PC-9 (cell line): ENCODE results near the gene CDH13. TPM values are rescaled to one million over a fixed set of nuclear protein-coding genes. Genes with fewer than 3 reads are reported as not detected.
A peak's percentile ranks its signal among the peaks of the same experiment; 100 is the strongest.

Source experiments
- BruUV-seq: library from RNA; stranded (reverse); fragments of 400-500 nt; replicated peaks from 2 replicates; lab custom pipeline; 2021; lab: Mats Ljungman, UMichigan
- CTCF ChIA-PET: fragments of 300-600 bp; sonication (Branson Sonifier 250); formaldehyde crosslinking; loops from one replicate; lab custom pipeline; 2022; ENCODE audit warnings: antibody characterized with exemption; lab: Charles Lee
- POLR2A ChIA-PET: fragments of 300-600 bp; sonication (Branson Sonifier 250); formaldehyde crosslinking; loops from one replicate; lab custom pipeline; 2022; ENCODE audit warnings: antibody characterized with exemption; ENCODE audit not compliant: unreplicated experiment; lab: Charles Lee
- DNase-seq, 2 experiments: peaks; one replicate each; pipeline versions ENCODE4 v3.0.0 to v3.0.0-alpha.2; 2015 to 2022; ENCODE audit warnings: mixed read lengths in 1 of 2
- H2AFZ ChIP-seq: fragments of 200-600 bp; sonication (generic); 2 replicates; pipeline ENCODE4 v1.8.1; 2017; ENCODE audit warnings: antibody characterized with exemption
- H3F3A ChIP-seq: fragments of 200-600 bp; sonication (generic); 2 replicates; pipeline ENCODE4 v1.8.1; 2017; ENCODE audit warnings: antibody characterized with exemption, mild to moderate bottlenecking, low read depth; ENCODE audit not compliant: insufficient read depth
- H3K27ac ChIP-seq: fragments of 200-600 bp; sonication (generic); 2 replicates; pipeline ENCODE4 v1.6.1; 2016; ENCODE audit warnings: mixed run types
- H3K27me3 ChIP-seq: fragments of 200-600 bp; sonication (generic); 2 replicates; pipeline ENCODE4 v1.6.1; 2016; ENCODE audit warnings: low read depth, mixed run types; ENCODE audit not compliant: insufficient read depth
- H3K36me3 ChIP-seq: fragments of 200-600 bp; sonication (generic); 2 replicates; pipeline ENCODE4 v1.6.1; 2016; ENCODE audit warnings: low read depth, mixed run types
- H3K4me1 ChIP-seq: fragments of 200-600 bp; sonication (generic); replicated peaks from 2 replicates; pipeline ENCODE4 v1.6.1; 2016; ENCODE audit warnings: mixed run types; ENCODE audit not compliant: insufficient read depth
- H3K4me2 ChIP-seq: fragments of 200-600 bp; sonication (generic); 2 replicates; pipeline ENCODE4 v1.6.1; 2017; ENCODE audit warnings: mixed run types
- H3K4me3 ChIP-seq: fragments of 200-600 bp; sonication (generic); 2 replicates; pipeline ENCODE4 v1.6.1; 2016; ENCODE audit warnings: mixed run types
- H3K79me2 ChIP-seq: fragments of 200-600 bp; sonication (generic); 2 replicates; pipeline ENCODE4 v1.6.1; 2017; ENCODE audit warnings: low read depth, mixed run types
- H3K9me2 ChIP-seq: fragments of 200-600 bp; sonication (generic); 2 replicates; pipeline ENCODE4 v1.8.1; 2017; ENCODE audit warnings: mild to moderate bottlenecking; ENCODE audit not compliant: insufficient read depth
- H3K9me3 ChIP-seq: fragments of 200-600 bp; sonication (generic); 2 replicates; pipeline ENCODE4 v1.8.1; 2016; ENCODE audit warnings: low read depth; ENCODE audit not compliant: insufficient read depth
- H4K20me1 ChIP-seq: fragments of 200-600 bp; sonication (generic); 2 replicates; pipeline ENCODE4 v1.8.1; 2017; ENCODE audit not compliant: insufficient read depth
- EZH2 ChIP-seq: fragments of 200-600 bp; sonication (generic); IDR thresholded peaks from 2 replicates; pipeline ENCODE4 v1.8.0; 2017; ENCODE audit warnings: antibody characterized with exemption, low read depth
- intact Hi-C: fragments of 100-400 bp; cut with micrococcal nuclease; formaldehyde crosslinking; loops from one replicate; pipeline ENCODE4 v1.10.0; 2022; ENCODE audit not compliant: unreplicated experiment
- total RNA-seq: library from RNA; stranded (reverse); gene quantifications from 2 replicates; pipeline ENCODE4 v1.2.3, GENCODE V29; 2021
- TF ChIP-seq, protein P1 (sequence below): fragments of 200-600 bp; sonication (generic); conservative IDR thresholded peaks from 2 replicates; pipeline ENCODE4 v1.6.1; 2017; ENCODE audit warnings: mixed run types, antibody characterized with exemption, mild to moderate bottlenecking, moderate library complexity

Gene CDH13
- total RNA-seq, 1 experiment from 2014 or later, result 0.24 TPM

GRCh38 chr16:83307594-83307992 is 680.8 kb downstream of the CDH13 start:
- H3K9me2 ChIP-seq, result no peaks in the 10 kb centered on the region
- H3F3A ChIP-seq, result no peaks in the 10 kb centered on the region
- no peaks in the 10 kb centered on the region for H3K36me3 ChIP-seq
- H3K9me3 ChIP-seq, result no peaks in the 10 kb centered on the region
- H3K27me3 ChIP-seq, result peaks cover 52% of the 10 kb centered on the region
- no peaks in the 10 kb centered on the region; the same call in 1 of the 2 replicates for H4K20me1 ChIP-seq
- TF ChIP-seq EZH2, result 0 out of 2 replicates have a peak, but pooled peaks have one; percentile 36
- TF ChIP-seq, protein P1, sequence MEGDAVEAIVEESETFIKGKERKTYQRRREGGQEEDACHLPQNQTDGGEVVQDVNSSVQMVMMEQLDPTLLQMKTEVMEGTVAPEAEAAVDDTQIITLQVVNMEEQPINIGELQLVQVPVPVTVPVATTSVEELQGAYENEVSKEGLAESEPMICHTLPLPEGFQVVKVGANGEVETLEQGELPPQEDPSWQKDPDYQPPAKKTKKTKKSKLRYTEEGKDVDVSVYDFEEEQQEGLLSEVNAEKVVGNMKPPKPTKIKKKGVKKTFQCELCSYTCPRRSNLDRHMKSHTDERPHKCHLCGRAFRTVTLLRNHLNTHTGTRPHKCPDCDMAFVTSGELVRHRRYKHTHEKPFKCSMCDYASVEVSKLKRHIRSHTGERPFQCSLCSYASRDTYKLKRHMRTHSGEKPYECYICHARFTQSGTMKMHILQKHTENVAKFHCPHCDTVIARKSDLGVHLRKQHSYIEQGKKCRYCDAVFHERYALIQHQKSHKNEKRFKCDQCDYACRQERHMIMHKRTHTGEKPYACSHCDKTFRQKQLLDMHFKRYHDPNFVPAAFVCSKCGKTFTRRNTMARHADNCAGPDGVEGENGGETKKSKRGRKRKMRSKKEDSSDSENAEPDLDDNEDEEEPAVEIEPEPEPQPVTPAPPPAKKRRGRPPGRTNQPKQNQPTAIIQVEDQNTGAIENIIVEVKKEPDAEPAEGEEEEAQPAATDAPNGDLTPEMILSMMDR, result no peak
- H3K4me2 ChIP-seq, result no peak overlapping the region
- POLR2A ChIA-PET, result no interaction called here
- CTCF ChIA-PET, result no interaction called here
- no peak overlapping the region for H2AFZ ChIP-seq
- no peak for DNase-seq
- intact Hi-C loops, result no loop called here
- no peaks in the 10 kb centered on the region for H3K4me1 ChIP-seq
- no TSS peak for BruUV-seq
- no peak overlapping the region for H3K4me3 ChIP-seq
- H3K79me2 ChIP-seq, result no peaks in the 10 kb centered on the region
- H3K27ac ChIP-seq, result no peak overlapping the region

DNA sequence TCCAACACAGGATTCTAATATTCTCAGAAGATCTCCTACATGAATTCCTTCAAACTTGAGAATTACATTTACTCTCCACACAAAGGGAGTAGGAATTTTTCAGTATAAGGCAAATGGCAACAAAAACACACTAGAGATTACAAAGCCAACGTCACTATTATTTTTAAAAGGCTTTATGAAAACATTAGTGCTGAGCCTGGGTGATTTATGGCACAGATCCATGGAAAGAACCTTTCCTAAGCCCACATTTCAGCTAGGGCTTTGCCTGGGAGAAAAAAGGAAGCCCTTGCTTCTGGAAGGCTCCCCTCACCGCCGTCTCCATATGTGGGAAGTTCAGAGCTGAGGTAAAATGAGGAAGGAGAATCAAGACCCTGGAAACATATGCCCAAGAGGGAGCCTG is 681.6 kb downstream of the CDH13 start:
- no peaks in the 10 kb centered on the region for H3K4me1 ChIP-seq
- H3K36me3 ChIP-seq, result no peaks in the 10 kb centered on the region
- intact Hi-C loops, result no loop called here
- no peak overlapping the region for H2AFZ ChIP-seq
- H3K27ac ChIP-seq, result no peak overlapping the region
- ChIA-PET POLR2A (no interaction called here), CTCF (no interaction called here)
- peaks cover 51% of the 10 kb centered on the region for H3K27me3 ChIP-seq
- H3K9me2 ChIP-seq, result no peaks in the 10 kb centered on the region
- no peak overlapping the region for H3K4me2 ChIP-seq
- no peak overlapping the region for H3K4me3 ChIP-seq
- no peaks in the 10 kb centered on the region for H4K20me1 ChIP-seq
- no peak for DNase-seq
- no peaks in the 10 kb centered on the region for H3K9me3 ChIP-seq
- TF ChIP-seq, protein P1, result no peak
- TF ChIP-seq EZH2, result no peak
- H3K79me2 ChIP-seq, result no peaks in the 10 kb centered on the region
- H3F3A ChIP-seq, result no peaks in the 10 kb centered on the region
- BruUV-seq, result no TSS peak

DNA sequence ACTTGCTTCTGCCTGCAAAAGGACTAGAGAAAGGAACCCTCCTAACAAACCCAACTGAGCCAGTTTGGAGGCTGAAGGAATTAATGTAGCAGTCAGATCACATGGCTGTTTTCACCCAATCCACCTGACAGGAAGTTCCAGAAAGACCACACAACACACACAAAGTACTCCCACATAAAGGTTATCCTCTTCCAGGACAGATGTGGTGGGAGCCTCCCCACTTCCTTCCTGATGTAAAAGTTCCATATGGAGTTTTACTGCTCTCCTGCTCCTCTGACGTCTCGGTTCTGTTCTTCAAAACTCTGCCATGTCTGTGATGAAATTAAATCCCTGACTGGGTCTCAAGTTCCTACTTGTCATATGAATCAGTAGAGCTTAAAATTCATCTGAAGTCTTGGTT is 684.0 kb downstream of the CDH13 start:
- POLR2A ChIA-PET, result no interaction called here

More for the DNA sequence above, 684.0 kb downstream of the CDH13 start:
- Histone ChIP-seq H3K36me3 (no peaks in the 10 kb centered on the region), H3K4me2 (no peak overlapping the region), H4K20me1 (no peaks in the 10 kb centered on the region), H3K79me2 (no peaks in the 10 kb centered on the region), H3K4me1 (no peaks in the 10 kb centered on the region), H3K9me2 (no peaks in the 10 kb centered on the region), H2AFZ (no peak overlapping the region), H3K9me3 (no peaks in the 10 kb centered on the region), H3K27ac (no peak overlapping the region), H3K27me3 (peaks cover 42% of the 10 kb centered on the region), H3F3A (no peaks in the 10 kb centered on the region), H3K4me3 (no peak overlapping the region)
- BruUV-seq, result no TSS peak
- intact Hi-C loops, result no loop called here
- TF ChIP-seq, protein P1, result no peak
- TF ChIP-seq EZH2, result no peak
- CTCF ChIA-PET, result no interaction called here
- no peak for DNase-seq
